T-cell (primary cell): ENCODE data around the gene MS4A10. TPM values are rescaled to one million over a fixed set of nuclear protein-coding genes. Genes with fewer than 3 reads are reported as not detected.
A peak's percentile ranks its signal among the peaks of the same experiment; 100 is the strongest.

Source experiments
- ATAC-seq, 4 experiments: fragments of 200-7000 bp in 3 of 4; fragments of 150-1000 bp in 1 of 4; cut with Tn5 transposase; replicated peaks in 1 of 4; 1 replicate in 3 of 4; 2 replicates in 1 of 4; pipeline ENCODE4 v1.10.0; 2021; ENCODE audit warnings: moderate library complexity in 3 of 4, mild to moderate bottlenecking in 2 of 4, moderate number of reproducible peaks in 1 of 4
- CTCF ChIA-PET, 2 donors: fragments of 300-600 bp; sonication (Branson Sonifier 250); formaldehyde crosslinking; loops; one replicate each; lab custom pipeline; 2022; ENCODE audit warnings: antibody characterized with exemption in 2 of 2; lab: Charles Lee
- POLR2A ChIA-PET, 2 donors: fragments of 300-600 bp; sonication (Branson Sonifier 250); formaldehyde crosslinking; loops; one replicate each; lab custom pipeline; 2022; ENCODE audit warnings: antibody characterized with exemption in 2 of 2; lab: Charles Lee
- DNase-seq, 35 experiments: peaks; one replicate each; pipeline versions ENCODE4 v3.0.0 to v3.0.0-alpha.2; 2013 to 2023
- H3K27ac ChIP-seq: one replicate; pipeline ENCODE4 v1.5.1; 2013; ENCODE audit warnings: low read length
- H3K27me3 ChIP-seq, 2 experiments: replicated peaks in 1 of 2; 1 replicate in 1 of 2; 2 replicates in 1 of 2; pipeline versions ENCODE4 v1.6.1 to v1.7.0; 2013; ENCODE audit warnings: low read length in 1 of 2, mixed read lengths in 1 of 2; ENCODE audit not compliant: control insufficient read depth in 2 of 2, insufficient read depth in 2 of 2; ENCODE audit errors: extremely low read depth in 1 of 2
- H3K36me3 ChIP-seq, 2 donors: 1 replicate in 1 of 2; 2 replicates in 1 of 2; pipeline versions ENCODE4 v1.6.1 to v1.7.0; 2013; ENCODE audit warnings: low read length in 1 of 2; ENCODE audit not compliant: control insufficient read depth in 2 of 2, insufficient read depth in 1 of 2; ENCODE audit errors: extremely low read depth in 1 of 2
- H3K4me1 ChIP-seq, 2 experiments: 1 replicate in 1 of 2; 2 replicates in 1 of 2; pipeline versions ENCODE4 v1.6.1 to v1.7.0; 2013; ENCODE audit warnings: low read length in 2 of 2, mixed read lengths in 1 of 2; ENCODE audit not compliant: insufficient read depth in 2 of 2, control insufficient read depth in 1 of 2; ENCODE audit errors: extremely low read depth in 1 of 2
- H3K4me3 ChIP-seq, 2 donors: 1 replicate in 1 of 2; 2 replicates in 1 of 2; pipeline versions ENCODE4 v1.5.1 to v1.7.0; 2013; ENCODE audit warnings: mild to moderate bottlenecking in 2 of 2, low read length in 1 of 2, moderate library complexity in 1 of 2; ENCODE audit not compliant: control insufficient read depth in 1 of 2; ENCODE audit errors: extremely low read depth in 1 of 2
- H3K9me3 ChIP-seq: 2 replicates; pipeline ENCODE4 v1.7.0; 2013
- H3K27ac Mint-ChIP-seq, 2 donors: one replicate each; pipeline ENCODE4 v1.8.0; 2020 to 2021; ENCODE audit warnings: mild to moderate bottlenecking in 2 of 2, mixed read lengths in 2 of 2
- H3K27me3 Mint-ChIP-seq, 2 donors: one replicate each; pipeline ENCODE4 v1.8.0; 2021 to 2022; ENCODE audit warnings: mixed read lengths in 2 of 2
- H3K36me3 Mint-ChIP-seq: one replicate; pipeline ENCODE4 v1.8.0; 2021; ENCODE audit warnings: mixed read lengths
- H3K4me1 Mint-ChIP-seq, 3 donors: one replicate each; pipeline ENCODE4 v1.8.0; 2020 to 2022; ENCODE audit warnings: mixed read lengths in 3 of 3, mild to moderate bottlenecking in 1 of 3
- H3K4me3 Mint-ChIP-seq, 3 donors: one replicate each; pipeline ENCODE4 v1.8.0; 2020 to 2022; ENCODE audit warnings: mild to moderate bottlenecking in 3 of 3, mixed read lengths in 3 of 3, moderate library complexity in 3 of 3
- H3K9me3 Mint-ChIP-seq, 3 donors: one replicate each; pipeline ENCODE4 v1.8.0; 2020 to 2022; ENCODE audit warnings: mixed read lengths in 3 of 3
- WGBS: methylation state at CpG from one replicate; pipeline ENCODE4 v1.1.5; 2013; ENCODE audit warnings: missing lambda C conversion rate; ENCODE audit not compliant: insufficient coverage; 5-methylcytosine and 5-hydroxymethylcytosine counted together
- total RNA-seq, 35 experiments: library from RNA in 6 of 35; stranded (reverse) in 6 of 35; fragments of 120-200 nt in 1 of 35; gene quantifications; one replicate each; pipeline versions ENCODE4 v1.2.1 to v1.2.4 and lab custom pipeline; 2013 to 2026

MS4A10 gene
- total RNA-seq, 5 donors from 2014 or later (not counting 1 experiment from before 2014, with no cell fraction given), result not detected

DNA sequence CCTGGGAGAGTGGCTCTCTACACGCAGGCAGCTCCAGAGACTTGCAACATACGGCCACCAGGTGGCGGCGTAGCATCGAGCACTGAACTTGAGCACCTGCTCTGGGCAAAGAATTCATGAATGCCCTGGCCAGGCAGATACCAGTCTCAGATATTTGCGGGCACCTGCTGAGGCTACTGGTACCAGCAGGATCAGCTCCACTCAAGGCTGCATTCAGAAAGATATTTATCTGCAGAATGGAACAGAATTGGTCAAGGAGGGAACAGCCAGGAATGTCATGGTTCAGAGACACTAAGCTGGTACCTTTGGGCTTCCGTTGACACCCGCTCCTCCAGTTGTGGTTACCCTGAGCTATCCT lies 46.0 kb downstream of the MS4A10 start:
- H3K4me1 Mint-ChIP-seq, result no peaks in the 10 kb centered on the region
- DNase-seq, result peak; percentile 34 to 90 (median 73)
- no peaks in the 10 kb centered on the region for H3K4me1 ChIP-seq
- H3K9me3 ChIP-seq, result no peaks in the 10 kb centered on the region
- peak overlapping the region in 1 of 2 donors; percentile 32 for H3K4me3 ChIP-seq
- peak; percentile 84 to 88 (median 88) for ATAC-seq
- H3K9me3 Mint-ChIP-seq, result no peaks in the 10 kb centered on the region
- no peak overlapping the region for H3K27ac ChIP-seq
- peaks cover 3 to 7% of the 10 kb centered on the region in 2 donors for H3K27me3 Mint-ChIP-seq
- no peak overlapping the region for H3K4me3 Mint-ChIP-seq
- 25% methylated on average over 8 of the region's 8 CpGs for WGBS
- no peak overlapping the region for H3K27ac Mint-ChIP-seq
- H3K36me3 Mint-ChIP-seq, result no peaks in the 10 kb centered on the region
- no peaks in the 10 kb centered on the region for H3K36me3 ChIP-seq
- H3K27me3 ChIP-seq, result peaks cover 0 to 19% of the 10 kb centered on the region in 2 experiments
- ChIA-PET POLR2A (no interaction called here), CTCF (interaction anchor here (0.5 to 3.3 kb wide), 19 partner anchors 9 to 555 kb away, joined by 3 to 45 read pairs (median 3); partner anchors contain the start of gene CCDC86 (in 1 of the 2))

DNA sequence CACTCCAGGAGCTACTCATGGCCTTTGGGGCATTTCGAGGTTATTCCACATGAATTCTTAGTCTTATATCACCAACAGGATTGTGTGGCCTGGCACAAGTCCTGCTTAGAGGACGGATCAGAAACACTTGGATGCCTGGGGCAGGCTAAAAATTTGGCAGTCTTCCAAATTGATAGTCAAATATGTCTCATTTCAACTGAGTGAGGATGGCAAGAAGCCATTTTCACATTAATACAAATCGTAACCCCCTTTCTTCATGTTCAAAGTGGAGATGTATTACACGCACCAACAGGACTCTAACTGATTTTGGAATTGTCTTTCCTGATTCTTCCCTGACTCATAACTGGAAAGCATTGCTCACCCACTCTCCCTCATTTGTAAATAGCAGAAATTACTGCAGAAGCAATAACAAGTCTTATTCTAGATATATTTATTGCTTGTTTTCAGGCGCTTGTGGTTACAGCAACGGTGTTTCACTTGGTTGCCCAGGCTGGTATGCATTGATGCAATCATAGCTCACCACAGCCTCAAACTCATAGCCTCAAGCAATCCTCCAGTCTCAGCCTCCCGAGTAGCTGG lies 46.5 kb downstream of the MS4A10 start:
- ChIA-PET CTCF (interaction anchor here (0.7 to 3.3 kb wide), 16 partner anchors 9 to 554 kb away, joined by 3 to 45 read pairs (median 4); partner anchors contain the start of gene CCDC86 (in 1 of the 2)), POLR2A (no interaction called here)
- Histone ChIP-seq H3K4me3 (no peak overlapping the region), H3K4me1 (no peaks in the 10 kb centered on the region), H3K9me3 (no peaks in the 10 kb centered on the region), H3K27ac (no peak overlapping the region), H3K36me3 (no peaks in the 10 kb centered on the region), H3K27me3 (peaks cover 0 to 19% of the 10 kb centered on the region in 2 experiments)
- no peak overlapping the region for H3K4me3 Mint-ChIP-seq
- no peaks in the 10 kb centered on the region for H3K4me1 Mint-ChIP-seq
- no CpG with 5 or more reads among the region's 7 CpGs for WGBS
- H3K36me3 Mint-ChIP-seq, result no peaks in the 10 kb centered on the region
- DNase-seq, result no peak
- no peaks in the 10 kb centered on the region for H3K9me3 Mint-ChIP-seq
- no peak overlapping the region for H3K27ac Mint-ChIP-seq
- ATAC-seq, result no peak
- H3K27me3 Mint-ChIP-seq, result peaks cover 3 to 7% of the 10 kb centered on the region in 2 donors

DNA sequence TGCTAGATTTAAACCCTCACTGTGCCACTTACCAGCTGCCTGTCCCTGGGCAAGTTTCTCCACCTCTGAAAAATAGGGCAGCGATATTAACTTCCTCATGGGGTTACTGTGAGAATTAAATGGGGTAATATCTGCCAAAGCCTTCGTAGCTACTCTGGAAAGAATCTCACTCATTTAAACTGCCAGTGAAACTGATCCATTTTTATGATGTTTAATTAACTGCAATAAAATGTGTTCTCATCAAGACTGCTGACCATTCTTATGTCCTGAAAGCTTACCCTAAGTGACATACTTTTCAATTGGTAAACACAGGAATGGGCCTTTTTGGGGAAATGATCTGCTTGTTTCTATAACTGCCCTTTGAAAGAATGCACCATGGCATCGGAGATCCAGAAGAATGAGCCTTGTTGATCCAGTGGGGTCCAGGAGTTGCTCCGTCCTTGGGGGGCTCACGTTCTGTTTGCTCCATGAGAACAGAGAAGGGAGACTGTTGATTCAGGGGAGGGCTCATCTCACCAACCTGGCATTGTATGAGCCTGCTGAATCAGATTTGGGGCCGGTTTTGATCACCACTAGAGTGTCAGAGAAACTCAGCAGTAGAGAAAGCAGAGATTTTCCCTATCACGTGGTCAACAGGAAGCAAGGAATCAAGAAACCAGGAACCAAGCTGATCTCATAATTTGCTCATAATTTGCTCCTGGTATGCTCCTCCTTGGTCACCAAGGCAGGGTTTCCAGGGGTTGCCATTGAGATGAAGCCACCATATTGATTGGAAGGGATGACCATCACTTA lies 49.8 kb downstream of the MS4A10 start:
- 73% methylated on average over 5 of the region's 7 CpGs for WGBS
- no peak overlapping the region for H3K27ac ChIP-seq
- no peaks in the 10 kb centered on the region for H3K9me3 ChIP-seq
- ChIA-PET CTCF (interaction anchor here in 1 of 2 donors (0.6 kb wide), 2 partner anchors 10 to 610 kb away, joined by 3 read pairs; no protein-coding TSS in a partner anchor), POLR2A (no interaction called here)
- no peaks in the 10 kb centered on the region for H3K4me1 ChIP-seq
- Mint-ChIP-seq H3K27me3 (peaks cover 3 to 4% of the 10 kb centered on the region in 2 donors), H3K9me3 (no peaks in the 10 kb centered on the region), H3K4me1 (peaks cover 0 to 4% (median 2%) of the 10 kb centered on the region in 3 donors), H3K27ac (no peak overlapping the region), H3K36me3 (no peaks in the 10 kb centered on the region), H3K4me3 (no peak overlapping the region)
- no peak for DNase-seq
- peaks cover 0 to 13% of the 10 kb centered on the region in 2 experiments for H3K27me3 ChIP-seq
- no peaks in the 10 kb centered on the region for H3K36me3 ChIP-seq
- no peak overlapping the region for H3K4me3 ChIP-seq
- no peak for ATAC-seq

DNA sequence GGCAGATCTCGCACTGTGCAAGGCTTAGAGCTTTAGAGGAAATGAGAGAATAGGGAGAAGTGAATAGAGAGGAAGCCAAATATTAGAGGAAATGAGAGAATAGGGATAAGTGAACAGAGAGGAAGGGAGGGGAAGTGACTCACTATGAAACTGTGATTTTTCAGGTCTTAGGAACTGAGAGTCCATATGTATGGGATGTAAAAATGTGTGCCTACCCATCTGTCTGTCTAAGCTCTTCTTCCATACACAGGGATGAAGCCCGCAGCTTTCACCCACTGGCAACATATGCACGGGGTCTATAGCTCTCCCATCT lies 50.4 kb downstream of the MS4A10 start:
- no peaks in the 10 kb centered on the region for H3K9me3 ChIP-seq
- no peaks in the 10 kb centered on the region for H3K36me3 ChIP-seq
- 86% methylated on average over 1 of the region's 3 CpGs for WGBS
- H3K4me1 ChIP-seq, result no peaks in the 10 kb centered on the region
- H3K4me3 ChIP-seq, result no peak overlapping the region
- peaks cover 0 to 13% of the 10 kb centered on the region in 2 experiments for H3K27me3 ChIP-seq
- Mint-ChIP-seq H3K27ac (no peak overlapping the region), H3K9me3 (no peaks in the 10 kb centered on the region), H3K36me3 (no peaks in the 10 kb centered on the region), H3K27me3 (peaks cover 3 to 4% of the 10 kb centered on the region in 2 donors), H3K4me1 (peaks cover 0 to 6% (median 2%) of the 10 kb centered on the region in 3 donors), H3K4me3 (no peak overlapping the region)
- ChIA-PET CTCF (interaction anchor here in 1 of 2 donors (0.6 kb wide), 1 partner anchor 610 kb away, joined by 3 read pairs; no protein-coding TSS in a partner anchor), POLR2A (no interaction called here)
- no peak for ATAC-seq
- DNase-seq, result no peak
- H3K27ac ChIP-seq, result no peak overlapping the region

DNA sequence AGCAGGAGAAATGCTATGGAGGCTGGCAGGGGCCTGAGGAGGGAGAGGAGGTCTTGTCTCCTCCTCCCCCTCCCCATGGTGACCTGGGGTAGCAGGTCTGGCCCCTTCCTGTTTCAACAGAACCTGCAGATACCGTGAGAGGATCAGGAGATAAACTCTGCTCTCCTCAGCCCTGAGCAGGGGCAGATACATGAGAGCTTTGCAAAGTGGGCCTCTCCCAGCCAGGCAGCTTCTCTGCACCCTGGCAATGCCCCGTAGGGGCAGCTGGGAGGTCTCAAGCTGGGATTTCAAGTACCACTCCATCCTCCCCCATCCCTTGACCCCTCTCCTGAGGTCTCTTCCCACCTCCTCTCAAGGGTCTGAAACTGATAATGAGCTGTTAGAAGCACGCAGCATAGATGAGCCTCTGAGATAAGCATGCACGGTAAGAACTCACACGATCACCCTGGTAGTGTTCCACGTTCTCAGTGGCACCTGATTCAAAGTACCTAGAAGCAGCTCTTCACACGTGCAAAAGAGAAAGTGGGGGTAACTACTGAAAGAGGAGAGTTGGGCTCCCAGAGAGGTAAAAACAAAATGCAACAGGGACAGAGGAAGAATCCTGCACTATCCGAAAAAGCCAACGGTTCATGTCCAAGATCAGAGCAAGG lies 51.9 kb downstream of the MS4A10 start:
- CTCF ChIA-PET, result interaction anchor here in 1 of 2 donors (1.0 kb wide), 1 partner anchor 10 kb away, joined by 4 read pairs; no protein-coding TSS in a partner anchor
- no peak for DNase-seq
- 53% methylated on average over 8 of the region's 9 CpGs for WGBS

DNA sequence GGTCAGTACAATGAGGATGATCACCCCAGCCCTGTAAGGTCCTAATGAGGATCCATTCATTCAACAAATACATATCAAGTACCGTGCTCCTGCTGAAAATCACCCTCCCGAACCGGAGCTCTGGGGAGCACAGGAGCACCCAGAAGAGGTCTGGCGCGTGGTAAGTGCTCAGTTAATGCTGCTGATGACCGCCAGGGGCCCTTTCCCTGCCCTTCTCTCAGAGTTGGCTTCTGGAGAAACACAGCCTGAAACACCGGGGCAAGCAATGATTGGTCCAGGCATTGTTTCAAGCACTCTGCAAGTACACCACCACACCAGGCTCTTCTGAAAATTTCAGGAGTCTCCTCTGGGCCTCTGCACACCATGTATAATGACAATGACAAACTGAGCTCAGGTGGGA lies 53.0 kb downstream of the MS4A10 start:
- no peak overlapping the region for H3K4me3 ChIP-seq
- H3K36me3 ChIP-seq, result no peaks in the 10 kb centered on the region
- Mint-ChIP-seq H3K36me3 (no peaks in the 10 kb centered on the region), H3K4me1 (peaks cover 19 to 30% (median 23%) of the 10 kb centered on the region in 3 donors), H3K4me3 (no peak overlapping the region), H3K9me3 (no peaks in the 10 kb centered on the region), H3K27me3 (no peaks in the 10 kb centered on the region), H3K27ac (no peak overlapping the region)
- no peak overlapping the region for H3K27ac ChIP-seq
- H3K27me3 ChIP-seq, result peaks cover 0 to 10% of the 10 kb centered on the region in 2 experiments
- POLR2A ChIA-PET, result interaction anchor here in 1 of 2 donors (0.6 kb wide), 1 partner anchor 52 kb away, joined by 8 read pairs; no protein-coding TSS in a partner anchor
- no peak for ATAC-seq
- CTCF ChIA-PET, result interaction anchor here in 1 of 2 donors (1.1 kb wide), 1 partner anchor 49 kb away, joined by 3 read pairs; no protein-coding TSS in a partner anchor
- 87% methylated on average over 6 of the region's 7 CpGs for WGBS
- no peaks in the 10 kb centered on the region for H3K9me3 ChIP-seq
- H3K4me1 ChIP-seq, result peaks cover 5 to 21% of the 10 kb centered on the region in 2 experiments
- no peak for DNase-seq

More for the DNA sequence above, 51.9 kb downstream of the MS4A10 start:
- no peaks in the 10 kb centered on the region for H3K9me3 ChIP-seq
- Mint-ChIP-seq H3K4me1 (peaks cover 12 to 20% (median 12%) of the 10 kb centered on the region in 3 donors), H3K27ac (peak overlapping the region in 1 of 2 donors; percentile 48), H3K27me3 (peaks cover 0 to 3% of the 10 kb centered on the region in 2 donors), H3K4me3 (no peak overlapping the region), H3K9me3 (no peaks in the 10 kb centered on the region), H3K36me3 (no peaks in the 10 kb centered on the region)
- H3K27me3 ChIP-seq, result peaks cover 0 to 11% of the 10 kb centered on the region in 2 experiments
- no peak overlapping the region for H3K27ac ChIP-seq
- no peak for ATAC-seq
- no peak overlapping the region for H3K4me3 ChIP-seq
- H3K36me3 ChIP-seq, result no peaks in the 10 kb centered on the region
- POLR2A ChIA-PET, result no interaction called here
- H3K4me1 ChIP-seq, result peaks cover 0 to 10% of the 10 kb centered on the region in 2 experiments
